ENCODE data around the gene LDLRAD3. TPM values are rescaled to one million over a fixed set of nuclear protein-coding genes. Genes with fewer than 3 reads are reported as not detected.

LDLRAD3 gene
- total RNA-seq, 1 donor from 2014 or later: 14.9 TPM

- DNase-seq (ENCODE audit: low read depth) (no peak), FAIRE-seq (no peak)
- Histone ChIP-seq H2AFZ (ENCODE audit: low read depth, low read length) (no peak overlapping the region), H3K27me3 (ENCODE audit: insufficient read depth, low read length) (no peaks in the 10 kb centered on the region), H3K9ac (ENCODE audit: low read length) (no peak overlapping the region), H3K4me2 (ENCODE audit: low read length) (no peak overlapping the region), H3K4me1 (ENCODE audit: insufficient read depth, low read length) (peaks cover 18% of the 10 kb centered on the region), H3K27ac (ENCODE audit: low read depth, low read length) (no peak overlapping the region), H3K4me3 (ENCODE audit: insufficient read depth, low read depth, low read length) (no peak overlapping the region), H3K9me3 (ENCODE audit: insufficient read depth, low read depth, low read length) (no peaks in the 10 kb centered on the region), H4K20me1 (ENCODE audit: insufficient read depth, low read length) (peaks cover 15% of the 10 kb centered on the region), H3K79me2 (ENCODE audit: insufficient read depth, low read length) (no peaks in the 10 kb centered on the region), H3K36me3 (ENCODE audit: insufficient read depth, low read length) (no peaks in the 10 kb centered on the region)
- peaks cover 10% of the 10 kb centered on the region for H3K36me3 Mint-ChIP-seq (ENCODE audit: low read depth, unreplicated experiment)
- H3K27me3 Mint-ChIP-seq (ENCODE audit: low read depth, unreplicated experiment): no peaks in the 10 kb centered on the region
- H3K9me3 Mint-ChIP-seq (ENCODE audit: unreplicated experiment): no peaks in the 10 kb centered on the region
- no peak overlapping the region for H3K27ac Mint-ChIP-seq (ENCODE audit: unreplicated experiment)
- peaks cover 31% of the 10 kb centered on the region for H3K4me1 Mint-ChIP-seq (ENCODE audit: low read depth, unreplicated experiment)
- no peak overlapping the region for H3K4me3 Mint-ChIP-seq (ENCODE audit: unreplicated experiment)
- no peak for TF ChIP-seq CTCF (IDR thresholded peaks at IDR 0.05; ENCODE audit: insufficient read depth, low read depth, low read length)
- no peak for TF ChIP-seq EZH2 (IDR thresholded peaks at IDR 0.05; ENCODE audit: insufficient read depth, low read length)
Measured at GRCh38 chr11:36102868-36103267, 159.0 kb downstream of the LDLRAD3 start.

- no peak overlapping the region for H3K27ac ChIP-seq (ENCODE audit: low read depth, low read length)
- H3K79me2 ChIP-seq (ENCODE audit: insufficient read depth, low read length): no peaks in the 10 kb centered on the region
- no peak for TF ChIP-seq EZH2 (IDR thresholded peaks at IDR 0.05; ENCODE audit: insufficient read depth, low read length)
- TF ChIP-seq CTCF (IDR thresholded peaks at IDR 0.05; ENCODE audit: insufficient read depth, low read depth, low read length): no peak
- H3K4me1 ChIP-seq (ENCODE audit: insufficient read depth, low read length): peaks cover 16% of the 10 kb centered on the region
- H3K36me3 ChIP-seq (ENCODE audit: insufficient read depth, low read length): no peaks in the 10 kb centered on the region
- no peak for FAIRE-seq
- no peaks in the 10 kb centered on the region for H3K9me3 ChIP-seq (ENCODE audit: insufficient read depth, low read depth, low read length)
- H3K9ac ChIP-seq (ENCODE audit: low read length): no peak overlapping the region
- Mint-ChIP-seq H3K27me3 (ENCODE audit: low read depth, unreplicated experiment) (no peaks in the 10 kb centered on the region), H3K4me3 (ENCODE audit: unreplicated experiment) (no peak overlapping the region), H3K27ac (ENCODE audit: unreplicated experiment) (no peak overlapping the region), H3K36me3 (ENCODE audit: low read depth, unreplicated experiment) (peaks cover 13% of the 10 kb centered on the region), H3K9me3 (ENCODE audit: unreplicated experiment) (no peaks in the 10 kb centered on the region), H3K4me1 (ENCODE audit: low read depth, unreplicated experiment) (peaks cover 26% of the 10 kb centered on the region)
- H3K4me2 ChIP-seq (ENCODE audit: low read length): no peak overlapping the region
- no peak overlapping the region for H3K4me3 ChIP-seq (ENCODE audit: insufficient read depth, low read depth, low read length)
- H2AFZ ChIP-seq (ENCODE audit: low read depth, low read length): no peak overlapping the region
- no peak for DNase-seq (ENCODE audit: low read depth)
- H4K20me1 ChIP-seq (ENCODE audit: insufficient read depth, low read length): peaks cover 15% of the 10 kb centered on the region
- H3K27me3 ChIP-seq (ENCODE audit: insufficient read depth, low read length): no peaks in the 10 kb centered on the region
Measured at GRCh38 chr11:36103933-36104530, 160.2 kb downstream of the LDLRAD3 start.

- no peaks in the 10 kb centered on the region for H3K36me3 ChIP-seq (ENCODE audit: insufficient read depth, low read length)
- H3K27me3 ChIP-seq (ENCODE audit: insufficient read depth, low read length): no peaks in the 10 kb centered on the region
- peaks cover 21% of the 10 kb centered on the region for H3K4me1 ChIP-seq (ENCODE audit: insufficient read depth, low read length)
- no peak overlapping the region for H3K9ac ChIP-seq (ENCODE audit: low read length)
- H3K4me3 ChIP-seq (ENCODE audit: insufficient read depth, low read depth, low read length): no peak overlapping the region
- H3K79me2 ChIP-seq (ENCODE audit: insufficient read depth, low read length): no peaks in the 10 kb centered on the region
- no peak overlapping the region for H2AFZ ChIP-seq (ENCODE audit: low read depth, low read length)
- H3K27me3 Mint-ChIP-seq (ENCODE audit: low read depth, unreplicated experiment): no peaks in the 10 kb centered on the region
- no peaks in the 10 kb centered on the region for H3K9me3 ChIP-seq (ENCODE audit: insufficient read depth, low read depth, low read length)
- peaks cover 13% of the 10 kb centered on the region for H3K36me3 Mint-ChIP-seq (ENCODE audit: low read depth, unreplicated experiment)
- H3K4me3 Mint-ChIP-seq (ENCODE audit: unreplicated experiment): no peak overlapping the region
- H4K20me1 ChIP-seq (ENCODE audit: insufficient read depth, low read length): peaks cover 15% of the 10 kb centered on the region
- H3K4me1 Mint-ChIP-seq (ENCODE audit: low read depth, unreplicated experiment): peaks cover 30% of the 10 kb centered on the region
- H3K27ac Mint-ChIP-seq (ENCODE audit: unreplicated experiment): peak overlapping the region; percentile 72
- no peak overlapping the region for H3K4me2 ChIP-seq (ENCODE audit: low read length)
- TF ChIP-seq CTCF (IDR thresholded peaks at IDR 0.05; ENCODE audit: insufficient read depth, low read depth, low read length): no peak
- TF ChIP-seq EZH2 (IDR thresholded peaks at IDR 0.05; ENCODE audit: insufficient read depth, low read length): no peak
- FAIRE-seq (no peak), DNase-seq (ENCODE audit: low read depth) (no peak)
- H3K9me3 Mint-ChIP-seq (ENCODE audit: unreplicated experiment): no peaks in the 10 kb centered on the region
- H3K27ac ChIP-seq (ENCODE audit: low read depth, low read length): no peak overlapping the region
Measured at GRCh38 chr11:36104660-36104992, 160.8 kb downstream of the LDLRAD3 start.
